Coronary artery (tissue), 2 donors: Measurements from ENCODE around the gene RELL2.

ENCODE experiments used
- DNase-seq: peaks from one replicate; pipeline ENCODE4 v3.0.0-alpha.2; 2017; ENCODE audit warnings: low spot score
- H3K27ac ChIP-seq, 2 donors: fragments of 200-600 bp; sonication (generic); one replicate each; pipeline ENCODE4 v1.5.1; 2016 to 2019
- H3K4me3 ChIP-seq: fragments of 200-600 bp; sonication (generic); 2 replicates; pipeline ENCODE4 v1.5.1; 2016; ENCODE audit warnings: mild to moderate bottlenecking, moderate library complexity
- TF ChIP-seq, protein P1 (sequence below): fragments of 200-600 bp; sonication (generic); IDR thresholded peaks from one replicate; pipeline ENCODE4 v1.5.1; 2019; ENCODE audit warnings: antibody characterized with exemption

Gene RELL2

DNA sequence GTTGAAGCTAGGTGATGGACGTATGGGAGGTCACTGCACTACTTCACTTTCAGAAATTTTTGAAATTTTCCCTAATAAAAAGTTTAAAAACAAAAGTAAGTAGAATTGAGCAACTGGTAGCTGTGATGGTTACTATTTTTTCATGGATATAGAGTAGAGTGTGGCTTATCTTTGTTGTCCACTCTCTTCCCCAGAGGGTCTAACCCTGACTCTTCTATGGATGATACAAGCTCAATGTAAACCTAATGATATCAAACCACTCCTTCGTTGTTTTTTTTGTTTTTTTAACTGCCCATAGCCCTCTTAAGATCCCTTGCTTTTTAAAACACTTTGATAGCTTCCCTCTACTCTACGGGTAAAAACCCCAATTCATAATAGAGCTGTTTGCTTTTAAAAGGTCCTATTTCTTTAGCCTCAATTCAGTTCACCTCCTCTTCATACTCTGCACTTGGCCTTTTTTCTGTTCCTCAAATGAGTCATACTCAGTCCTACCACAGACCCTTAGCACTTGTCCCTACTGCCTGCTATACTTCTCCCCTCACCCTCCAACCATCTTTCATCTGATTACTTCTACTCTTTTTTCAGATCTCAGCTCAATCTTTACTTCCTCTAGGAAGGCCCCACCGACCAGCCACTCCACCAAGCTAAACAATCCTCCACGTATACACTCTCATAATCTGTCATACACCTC, 2.8 kb upstream of the RELL2 start:
- Histone ChIP-seq H3K27ac (no peak overlapping the region), H3K4me3 (no peak overlapping the region)
- TF ChIP-seq, protein P1, sequence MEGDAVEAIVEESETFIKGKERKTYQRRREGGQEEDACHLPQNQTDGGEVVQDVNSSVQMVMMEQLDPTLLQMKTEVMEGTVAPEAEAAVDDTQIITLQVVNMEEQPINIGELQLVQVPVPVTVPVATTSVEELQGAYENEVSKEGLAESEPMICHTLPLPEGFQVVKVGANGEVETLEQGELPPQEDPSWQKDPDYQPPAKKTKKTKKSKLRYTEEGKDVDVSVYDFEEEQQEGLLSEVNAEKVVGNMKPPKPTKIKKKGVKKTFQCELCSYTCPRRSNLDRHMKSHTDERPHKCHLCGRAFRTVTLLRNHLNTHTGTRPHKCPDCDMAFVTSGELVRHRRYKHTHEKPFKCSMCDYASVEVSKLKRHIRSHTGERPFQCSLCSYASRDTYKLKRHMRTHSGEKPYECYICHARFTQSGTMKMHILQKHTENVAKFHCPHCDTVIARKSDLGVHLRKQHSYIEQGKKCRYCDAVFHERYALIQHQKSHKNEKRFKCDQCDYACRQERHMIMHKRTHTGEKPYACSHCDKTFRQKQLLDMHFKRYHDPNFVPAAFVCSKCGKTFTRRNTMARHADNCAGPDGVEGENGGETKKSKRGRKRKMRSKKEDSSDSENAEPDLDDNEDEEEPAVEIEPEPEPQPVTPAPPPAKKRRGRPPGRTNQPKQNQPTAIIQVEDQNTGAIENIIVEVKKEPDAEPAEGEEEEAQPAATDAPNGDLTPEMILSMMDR: no peak
- peak; percentile 9 for DNase-seq

DNA sequence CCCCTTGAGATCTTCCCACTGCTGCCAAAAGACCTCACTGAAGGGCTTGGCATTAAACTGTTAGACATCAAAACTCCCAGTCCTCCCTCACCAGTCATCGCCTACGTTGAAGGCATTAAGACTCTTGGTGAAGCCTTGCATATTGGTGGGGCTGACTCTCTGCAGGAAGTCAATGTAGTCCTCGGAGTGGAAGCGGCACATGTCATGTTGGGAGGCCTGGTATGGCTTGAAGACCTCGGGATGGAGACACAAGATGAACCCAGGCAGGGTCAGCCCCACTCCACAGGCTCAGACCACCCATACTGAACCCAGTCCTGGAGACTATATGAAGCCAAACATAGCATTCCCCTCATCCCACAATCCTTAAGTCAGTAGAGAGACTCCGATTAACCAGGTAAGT, 2.1 kb upstream of the RELL2 start:
- Histone ChIP-seq H3K27ac (no peak overlapping the region), H3K4me3 (no peak overlapping the region)
- TF ChIP-seq, protein P1: no peak
- peak; percentile 53 for DNase-seq

DNA sequence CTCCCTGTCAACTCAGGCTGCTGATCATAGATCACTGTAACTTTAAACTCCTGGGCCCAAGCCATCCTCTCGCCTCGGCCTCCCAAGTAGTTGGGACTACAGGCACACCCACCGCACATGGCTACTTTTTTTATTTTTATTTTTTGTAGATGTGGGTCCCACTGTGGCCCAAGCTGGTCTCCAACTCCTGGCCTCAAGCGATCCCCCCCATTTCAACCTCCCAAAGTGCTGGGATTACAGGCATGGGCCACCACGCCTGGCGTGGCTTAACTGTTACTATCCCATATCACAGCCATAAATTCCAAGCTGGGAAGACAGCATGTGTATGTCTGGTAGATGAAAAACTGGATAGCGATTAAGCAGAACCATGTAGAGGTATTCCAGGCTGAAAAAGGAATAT, 1.2 kb upstream of the RELL2 start:
- TF ChIP-seq, protein P1: no peak
- peak; percentile 55 for DNase-seq
- H3K27ac ChIP-seq: no peak overlapping the region
- peak overlapping the region; percentile 86 for H3K4me3 ChIP-seq

DNA sequence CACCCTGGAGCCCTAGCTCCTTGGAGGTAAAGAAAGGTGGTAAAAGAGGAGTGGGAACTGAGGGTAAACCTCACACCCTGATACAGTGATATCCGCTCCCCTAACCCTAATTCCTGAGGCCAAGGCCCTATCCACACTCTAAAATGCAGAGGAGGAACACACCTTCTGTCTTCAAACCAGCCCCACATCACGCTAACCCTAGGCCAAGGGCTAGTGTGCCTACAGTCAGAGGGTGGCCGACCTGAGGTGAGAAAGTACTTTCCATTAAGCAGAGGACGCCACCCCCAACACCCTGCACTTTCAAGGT, 738 bp upstream of the RELL2 start:
- TF ChIP-seq, protein P1: no peak
- peak; percentile 64 for DNase-seq
- peak overlapping the region; percentile 86 for H3K4me3 ChIP-seq
- H3K27ac ChIP-seq: peak overlapping the region; percentile 61 to 85

DNA sequence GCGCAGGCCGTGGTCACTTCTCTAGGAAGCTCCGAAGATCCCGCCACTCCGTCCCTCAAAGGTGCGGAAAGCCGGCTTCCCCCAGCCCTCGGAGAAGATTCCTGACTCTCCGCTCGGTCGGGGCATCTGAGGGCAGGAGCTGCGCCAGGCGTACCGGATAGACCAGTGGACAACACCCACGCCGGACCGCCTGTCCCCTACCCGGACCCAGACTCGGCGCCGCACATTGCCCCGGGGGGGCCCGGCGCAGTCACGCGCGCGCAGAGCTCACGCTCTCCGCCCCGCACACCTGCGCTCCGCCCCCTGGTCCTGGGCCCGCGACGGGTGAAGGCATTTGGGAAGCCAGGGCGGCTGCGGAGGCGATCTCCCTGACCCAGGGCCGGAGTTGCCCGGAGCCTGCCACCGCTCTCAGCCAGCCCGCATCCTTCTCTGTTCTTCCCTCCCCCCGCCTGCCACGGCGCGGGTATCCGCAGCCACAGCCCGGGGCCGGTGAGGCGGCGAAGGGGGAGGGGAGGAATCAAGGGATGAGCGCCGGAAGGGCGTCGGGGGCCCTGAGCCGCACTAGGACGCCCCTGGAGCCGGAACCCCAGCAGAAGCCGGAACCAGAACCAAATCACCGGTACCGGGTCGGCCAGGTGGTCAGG, 448 bp downstream of the RELL2 start:
- TF ChIP-seq, protein P1: no peak
- Histone ChIP-seq H3K27ac (peak overlapping the region in 1 of 2 donors; percentile 85), H3K4me3 (peak overlapping the region; percentile 86)
- DNase-seq: no peak

DNA sequence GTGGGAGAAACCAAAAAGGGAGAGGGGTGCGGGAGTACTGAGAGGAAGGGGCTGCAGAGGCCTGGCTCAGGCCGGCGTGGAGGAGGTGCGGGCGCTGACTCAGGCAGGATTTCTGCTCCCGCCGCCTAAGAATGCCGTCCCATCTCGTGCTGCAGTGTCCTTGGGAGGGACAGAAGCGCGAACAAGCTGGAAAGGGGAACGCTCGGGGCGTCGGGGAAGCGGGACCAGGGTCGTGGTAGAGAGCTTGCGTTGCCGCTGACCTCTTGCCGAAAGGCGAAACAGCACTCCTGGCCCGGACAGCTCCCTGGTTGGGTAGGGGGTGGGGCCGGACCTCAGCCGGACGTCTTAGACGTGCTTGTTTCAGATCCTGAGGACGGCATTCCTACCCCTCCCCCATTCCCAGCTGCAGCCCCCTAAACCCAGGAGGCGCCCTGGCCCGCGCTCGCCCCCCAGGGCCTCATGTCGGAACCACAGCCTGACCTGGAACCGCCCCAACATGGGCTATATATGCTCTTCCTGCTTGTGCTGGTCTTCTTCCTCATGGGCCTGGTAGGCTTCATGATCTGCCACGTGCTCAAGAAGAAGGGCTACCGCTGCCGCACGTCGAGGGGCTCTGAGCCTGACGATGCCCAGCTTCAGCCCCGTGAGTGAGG, 1.1 kb downstream of the RELL2 start:
- H3K4me3 ChIP-seq: peak overlapping the region; percentile 86
- DNase-seq: no peak
- no peak overlapping the region for H3K27ac ChIP-seq
- TF ChIP-seq, protein P1: no peak
